ENCODE measurements around the gene NUB1. TPM values are rescaled to one million over a fixed set of nuclear protein-coding genes. Genes with fewer than 3 reads are reported as not detected.

NUB1 gene
- total RNA-seq, 1 donor from 2014 or later, result 48.5 TPM

DNA sequence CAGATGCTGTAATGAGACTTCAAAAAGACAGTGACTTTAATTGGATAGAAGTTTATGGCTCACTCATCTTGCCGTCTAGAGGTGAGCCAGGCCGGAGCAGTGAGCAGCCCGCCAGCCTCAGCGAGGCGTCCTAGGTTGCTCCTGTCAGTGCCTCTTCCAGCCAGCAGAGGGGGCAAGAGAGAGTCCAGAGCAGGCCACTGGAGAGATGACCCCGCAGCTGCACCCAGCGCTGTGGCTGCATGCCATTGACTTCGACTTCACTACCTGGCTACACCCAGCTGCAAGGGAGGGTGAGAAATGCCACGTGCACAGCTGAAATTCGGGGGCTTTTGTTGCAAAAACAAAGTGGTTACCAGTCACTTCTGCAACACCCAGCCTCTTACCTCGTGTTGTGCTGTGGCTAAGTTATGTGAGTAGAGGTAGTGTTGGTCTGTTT, 26.5 kb downstream of the NUB1 start:
- peak; percentile 91 for DNase-seq (ENCODE audit: low spot score)
- peak; percentile 96 for ATAC-seq
- intact Hi-C loops (cut with DNase I), result loop anchor here (2.0 kb wide), 1 partner anchor 81 kb away; no protein-coding TSS in a partner anchor

DNA sequence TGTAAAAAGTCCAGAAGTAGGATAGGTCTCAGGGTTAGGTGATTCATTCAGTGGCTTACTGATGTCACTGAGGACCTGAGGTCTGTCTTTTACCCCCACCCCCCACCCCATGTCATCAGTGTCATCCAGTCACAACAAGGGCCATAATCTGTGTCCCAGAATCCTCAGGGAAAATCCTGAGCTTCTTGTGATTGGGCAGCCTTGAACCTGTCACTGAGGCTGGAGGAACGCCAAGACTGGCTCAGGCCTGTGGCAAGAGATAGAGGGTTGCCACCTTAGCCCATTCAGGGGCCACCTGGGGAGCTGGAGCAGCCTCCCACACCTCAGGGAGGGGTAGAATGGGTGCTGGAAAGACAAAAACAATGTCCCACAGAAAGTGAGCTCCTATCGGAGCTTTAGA, 29.7 kb downstream of the NUB1 start:
- intact Hi-C loops (cut with DNase I), result no loop called here
- no peak for DNase-seq (ENCODE audit: low spot score)
- no peak for ATAC-seq

DNA sequence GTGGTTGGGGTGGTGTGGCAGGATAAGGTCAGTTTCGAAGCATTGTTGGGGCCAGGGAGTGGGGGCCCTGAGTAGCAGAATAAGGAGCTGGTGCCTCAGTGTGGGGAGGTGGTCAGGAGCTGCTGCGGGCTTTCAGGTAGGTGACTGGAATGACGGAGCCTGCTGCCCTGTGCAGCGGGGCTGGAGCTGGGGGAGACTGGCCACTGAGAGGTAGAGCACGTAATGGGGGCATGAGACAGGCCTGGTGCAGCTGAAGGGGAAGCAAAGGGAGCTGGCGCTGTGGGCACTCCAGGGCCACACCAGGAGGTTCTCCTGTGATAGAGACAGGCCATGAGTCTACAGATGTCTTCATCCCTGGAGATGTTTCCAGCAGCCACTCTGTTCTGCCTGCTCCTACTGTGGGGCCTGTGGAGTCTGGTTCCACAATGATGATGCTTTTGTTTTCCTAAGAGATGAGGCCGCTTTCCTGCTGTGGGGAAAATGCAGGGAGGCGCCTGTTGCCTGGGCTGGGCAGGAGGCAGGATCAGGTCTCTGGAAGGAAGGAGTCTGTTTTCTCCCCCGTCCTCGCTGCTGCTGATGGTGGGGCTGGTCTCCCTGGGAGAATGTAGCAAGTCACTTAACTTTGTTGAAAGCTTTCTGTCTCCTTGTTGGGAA, 31.1 kb downstream of the NUB1 start:
- intact Hi-C loops (cut with DNase I), result no loop called here
- DNase-seq (ENCODE audit: low spot score), result no peak
- no peak for ATAC-seq

DNA sequence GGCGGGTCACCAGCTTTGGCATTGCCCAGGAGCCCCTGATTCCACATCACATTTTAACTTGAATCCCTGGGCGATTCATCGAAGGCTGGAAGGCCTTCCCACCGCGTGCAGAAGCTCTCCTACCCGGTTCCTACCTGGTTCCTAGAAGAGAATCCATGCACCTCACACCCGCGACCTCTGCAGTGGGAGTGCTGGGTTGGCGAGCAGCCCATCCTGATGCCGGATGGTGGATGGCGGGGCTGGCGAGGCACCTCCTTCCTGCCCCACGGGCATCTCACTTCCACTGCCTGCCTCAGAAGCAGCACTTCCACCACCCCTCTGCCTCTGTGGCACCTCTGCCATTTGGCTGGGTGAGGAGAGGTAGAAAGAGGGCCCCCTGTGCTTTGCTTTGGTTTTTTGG, 32.0 kb downstream of the NUB1 start:
- ATAC-seq (no peak), DNase-seq (ENCODE audit: low spot score) (no peak)
- intact Hi-C loops (cut with DNase I), result no loop called here

DNA sequence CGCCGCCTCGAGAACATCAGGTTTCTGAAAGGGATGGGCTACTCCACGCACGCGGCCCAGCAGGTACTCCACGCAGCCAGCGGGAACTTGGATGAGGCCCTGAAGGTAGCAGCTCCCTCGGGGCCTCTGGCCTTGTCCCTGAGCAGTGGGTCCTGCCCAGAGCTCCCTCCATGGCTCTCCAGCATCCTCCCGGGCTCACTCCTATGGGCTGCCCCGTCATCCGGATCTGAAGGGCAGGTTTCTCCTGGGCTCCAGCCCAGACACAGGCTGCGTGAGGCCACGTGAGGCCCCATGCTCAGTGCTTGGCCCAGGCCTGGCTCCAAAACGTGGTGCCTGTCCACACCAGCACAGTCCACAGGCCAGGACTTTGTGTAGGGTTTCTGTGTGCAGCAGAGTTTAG, 32.5 kb downstream of the NUB1 start:
- no peak for ATAC-seq
- intact Hi-C loops (cut with DNase I), result no loop called here
- no peak for DNase-seq (ENCODE audit: low spot score)

DNA sequence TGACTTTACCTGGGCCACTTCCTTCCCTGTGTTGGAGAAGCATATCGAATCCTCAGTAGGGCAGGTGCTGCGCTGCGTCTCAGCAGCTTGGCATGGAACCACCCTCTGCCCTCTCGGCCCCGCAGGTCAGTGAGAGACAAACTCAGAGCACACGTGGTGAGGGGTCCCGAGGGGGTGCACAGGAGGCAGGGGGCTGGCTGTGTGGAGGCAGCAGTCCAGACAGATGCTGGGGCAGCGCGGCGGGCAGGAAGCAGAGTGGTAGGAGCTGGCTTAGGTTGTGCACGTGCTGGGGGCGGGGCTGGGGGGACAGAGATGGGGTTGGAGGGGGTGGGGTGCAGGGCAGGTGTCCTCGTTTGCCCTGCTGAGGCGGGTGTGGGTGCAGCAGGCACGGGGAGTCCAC, 33.1 kb downstream of the NUB1 start:
- intact Hi-C loops (cut with DNase I), result no loop called here
- ATAC-seq, result no peak
- no peak for DNase-seq (ENCODE audit: low spot score)

DNA sequence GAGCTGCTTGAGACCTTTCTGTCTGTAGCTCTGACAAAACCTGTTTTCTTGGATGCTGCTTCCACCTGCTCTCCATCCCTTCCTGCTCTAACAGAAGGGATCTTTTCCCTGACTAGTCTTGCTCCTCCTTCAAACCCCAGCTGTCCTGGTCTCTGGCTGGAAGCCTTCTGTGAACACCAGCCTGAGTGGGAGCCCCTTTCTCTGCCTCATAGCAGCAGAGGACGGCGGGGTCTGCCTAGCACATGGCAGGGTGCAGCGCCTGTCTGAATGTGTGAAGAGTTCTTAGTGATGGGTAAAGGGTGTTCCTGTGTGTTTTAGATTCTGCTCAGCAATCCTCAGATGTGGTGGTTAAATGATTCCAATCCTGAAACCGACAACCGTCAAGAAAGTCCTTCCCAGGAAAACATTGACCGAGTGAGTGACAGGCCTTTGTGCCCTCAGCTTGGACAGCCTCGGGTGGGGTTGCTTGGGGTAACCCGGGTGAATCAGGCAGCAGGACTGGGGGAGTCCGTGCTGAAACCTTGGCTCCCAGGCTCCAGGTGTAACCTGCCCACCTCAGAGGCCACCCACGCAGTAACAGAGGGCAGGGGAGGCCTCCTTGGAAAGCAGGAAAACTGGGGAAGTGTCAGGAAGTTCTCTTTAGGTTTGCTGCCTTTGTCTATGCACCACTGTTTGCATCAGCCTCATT, 34.1 kb downstream of the NUB1 start:
- intact Hi-C loops (cut with DNase I), result no loop called here
- ATAC-seq (no peak), DNase-seq (ENCODE audit: low spot score) (no peak)

DNA sequence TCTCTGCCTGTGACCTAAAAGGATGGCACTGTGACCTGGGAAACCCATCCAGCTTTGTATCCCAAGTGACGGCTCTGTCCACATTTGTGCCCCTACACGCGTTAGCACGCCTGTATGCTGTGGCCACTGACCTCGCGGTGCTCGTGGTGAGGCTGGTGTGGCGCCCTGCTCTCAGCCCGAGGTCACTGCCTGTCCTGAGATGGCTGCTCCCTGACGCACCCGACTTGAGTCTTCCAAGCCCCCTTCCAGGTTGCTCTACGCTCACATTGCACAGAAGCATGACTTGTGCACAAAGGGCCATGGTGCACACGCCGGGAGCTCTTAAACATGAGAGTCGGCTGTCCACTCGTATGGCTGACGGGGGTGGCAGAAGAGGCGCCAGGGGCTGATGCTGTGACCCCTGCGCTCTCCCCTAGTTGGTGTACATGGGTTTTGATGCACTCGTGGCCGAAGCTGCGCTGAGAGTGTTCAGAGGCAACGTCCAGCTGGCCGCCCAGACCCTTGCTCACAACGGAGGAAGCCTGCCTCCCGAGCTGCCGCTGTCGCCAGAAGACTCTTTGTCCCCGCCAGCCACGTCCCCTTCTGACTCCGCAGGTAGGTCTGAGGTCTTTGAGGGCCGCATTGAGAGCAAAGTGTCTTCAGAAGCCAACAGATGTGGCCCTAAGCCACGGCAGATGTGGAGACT, 34.7 kb downstream of the NUB1 start:
- intact Hi-C loops (cut with DNase I), result no loop called here
- no peak for DNase-seq (ENCODE audit: low spot score)
- no peak for ATAC-seq

DNA sequence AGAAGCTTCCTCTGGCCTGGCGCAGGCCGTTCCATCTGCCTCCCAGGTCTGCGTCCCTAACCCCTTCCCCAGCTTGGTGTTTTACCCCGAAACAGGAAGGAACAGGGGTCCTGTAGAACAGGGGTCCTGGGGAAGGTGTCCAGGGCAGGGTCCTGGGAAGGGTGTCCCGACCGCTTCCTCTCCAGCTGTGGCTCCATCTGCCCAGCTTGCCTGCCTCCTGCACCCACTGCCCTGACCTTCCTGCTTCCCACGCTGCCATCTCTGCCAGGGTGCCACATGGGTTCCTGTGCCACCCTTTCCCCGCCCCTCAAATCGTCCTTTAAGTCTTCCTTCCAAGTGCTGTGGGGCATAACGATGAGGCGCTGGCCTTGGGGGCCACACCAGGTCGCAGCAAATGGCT, 35.8 kb downstream of the NUB1 start:
- intact Hi-C loops (cut with DNase I), result no loop called here
- DNase-seq (ENCODE audit: low spot score) (peak; percentile 53), ATAC-seq (no peak)

DNA sequence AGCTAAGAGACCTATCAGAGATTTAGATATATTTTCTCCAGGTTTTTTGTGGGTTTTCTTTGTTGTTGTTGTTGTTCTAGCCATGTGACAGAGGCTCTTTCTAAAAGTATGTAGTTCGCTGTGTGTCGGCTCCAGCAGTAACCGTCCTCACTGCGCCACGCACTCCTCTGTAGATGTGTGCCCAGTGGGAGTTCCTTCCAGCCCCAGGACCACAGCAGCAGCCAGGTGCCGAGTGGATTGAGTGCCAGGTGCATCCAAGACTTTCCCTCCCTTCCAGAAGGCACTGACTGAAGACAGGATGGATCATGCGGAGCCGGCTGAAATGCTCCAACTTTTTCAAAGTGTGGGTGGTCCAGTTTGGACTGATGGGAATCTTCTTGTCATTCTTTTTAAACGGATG, 36.4 kb downstream of the NUB1 start:
- DNase-seq (ENCODE audit: low spot score) (peak; percentile 50), ATAC-seq (no peak)
- intact Hi-C loops (cut with DNase I), result no loop called here

DNA sequence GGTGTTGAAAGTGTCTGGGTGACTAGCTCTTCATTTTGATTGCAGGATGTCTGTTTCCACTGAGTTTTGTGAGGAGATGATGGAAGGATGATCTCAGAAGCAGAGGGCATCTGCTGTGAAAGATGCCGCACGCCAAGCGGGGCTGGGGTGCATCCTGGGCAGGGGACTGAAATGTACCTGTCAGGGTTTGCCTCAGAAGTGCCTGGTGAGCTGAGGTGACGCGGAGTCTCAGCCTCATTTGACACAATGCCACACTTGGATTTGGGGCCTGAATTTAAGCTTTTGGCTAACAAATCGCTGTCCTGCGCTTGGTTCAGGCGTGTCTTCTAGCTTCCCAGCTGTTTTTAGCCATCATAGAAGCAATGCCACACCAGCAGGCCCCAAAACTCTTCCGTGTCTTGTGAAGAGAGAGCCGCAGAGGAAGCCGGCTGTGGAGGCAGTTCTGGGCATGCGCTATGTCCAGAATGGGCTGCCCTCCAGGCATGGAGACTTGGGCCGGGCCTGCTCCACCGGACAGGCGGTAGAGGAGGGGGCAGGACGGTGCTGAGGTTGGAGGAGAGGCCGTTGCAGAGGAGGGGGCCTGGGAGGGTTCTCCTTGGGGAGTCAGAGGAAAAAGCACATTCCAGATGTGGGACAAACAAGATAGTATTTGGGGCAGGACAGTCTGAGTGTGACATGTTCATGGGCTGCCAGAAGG, 37.0 kb downstream of the NUB1 start:
- peak; percentile 16 for ATAC-seq
- peak; percentile 57 for DNase-seq (ENCODE audit: low spot score)
- intact Hi-C loops (cut with DNase I), result no loop called here

DNA sequence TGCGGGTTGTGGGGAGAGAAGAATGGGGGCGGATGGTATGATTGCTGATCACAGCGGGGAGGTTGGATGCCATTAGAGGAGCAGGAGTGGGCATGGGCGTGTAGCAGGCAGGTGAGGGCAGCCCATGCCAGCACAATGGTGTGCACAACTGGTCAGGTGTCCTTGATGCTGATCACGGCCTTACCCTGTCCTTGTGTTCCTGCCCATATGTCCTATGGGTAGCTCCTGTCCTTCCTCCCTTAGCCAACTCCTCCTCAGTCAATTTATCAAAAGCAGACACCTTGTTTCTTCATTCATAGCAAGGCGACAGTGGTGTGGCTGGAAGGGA, 37.5 kb downstream of the NUB1 start:
- intact Hi-C loops (cut with DNase I), result no loop called here
- peak; percentile 47 for DNase-seq (ENCODE audit: low spot score)
- no peak for ATAC-seq

DNA sequence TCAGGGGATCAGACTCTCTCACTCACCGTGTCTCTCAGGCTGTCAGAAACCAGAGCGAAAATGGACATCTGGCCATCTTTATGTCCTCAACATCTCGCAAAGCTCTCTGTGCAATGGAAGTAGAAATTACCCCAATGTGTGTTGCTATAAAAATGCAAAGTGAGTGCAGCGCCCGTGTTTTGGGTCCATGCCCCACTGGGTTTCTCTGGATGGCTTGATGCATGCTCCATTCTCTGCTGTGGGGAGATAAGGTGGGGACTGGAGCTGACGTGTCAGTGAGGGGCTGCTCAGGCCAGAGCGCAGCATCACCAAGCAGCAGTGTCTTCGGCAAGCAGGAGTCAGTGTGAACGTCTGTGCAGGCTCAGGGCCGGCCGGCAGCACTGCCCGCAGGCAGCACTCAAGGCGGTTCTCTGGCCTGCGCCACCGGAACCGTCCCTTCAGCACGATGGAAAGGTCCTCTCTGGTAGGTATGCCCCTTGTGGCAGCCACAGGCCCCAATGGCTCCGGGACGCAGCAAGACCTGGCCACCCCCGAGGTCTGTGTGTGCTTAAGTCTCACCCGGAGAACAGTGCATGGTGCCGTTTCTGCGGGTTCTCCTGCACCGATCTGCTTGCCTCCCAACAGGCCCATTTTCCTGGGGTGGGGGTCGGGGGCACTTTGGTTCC, 38.1 kb downstream of the NUB1 start:
- ATAC-seq (peak; percentile 4), DNase-seq (ENCODE audit: low spot score) (no peak)
- intact Hi-C loops (cut with DNase I), result no loop called here

DNA sequence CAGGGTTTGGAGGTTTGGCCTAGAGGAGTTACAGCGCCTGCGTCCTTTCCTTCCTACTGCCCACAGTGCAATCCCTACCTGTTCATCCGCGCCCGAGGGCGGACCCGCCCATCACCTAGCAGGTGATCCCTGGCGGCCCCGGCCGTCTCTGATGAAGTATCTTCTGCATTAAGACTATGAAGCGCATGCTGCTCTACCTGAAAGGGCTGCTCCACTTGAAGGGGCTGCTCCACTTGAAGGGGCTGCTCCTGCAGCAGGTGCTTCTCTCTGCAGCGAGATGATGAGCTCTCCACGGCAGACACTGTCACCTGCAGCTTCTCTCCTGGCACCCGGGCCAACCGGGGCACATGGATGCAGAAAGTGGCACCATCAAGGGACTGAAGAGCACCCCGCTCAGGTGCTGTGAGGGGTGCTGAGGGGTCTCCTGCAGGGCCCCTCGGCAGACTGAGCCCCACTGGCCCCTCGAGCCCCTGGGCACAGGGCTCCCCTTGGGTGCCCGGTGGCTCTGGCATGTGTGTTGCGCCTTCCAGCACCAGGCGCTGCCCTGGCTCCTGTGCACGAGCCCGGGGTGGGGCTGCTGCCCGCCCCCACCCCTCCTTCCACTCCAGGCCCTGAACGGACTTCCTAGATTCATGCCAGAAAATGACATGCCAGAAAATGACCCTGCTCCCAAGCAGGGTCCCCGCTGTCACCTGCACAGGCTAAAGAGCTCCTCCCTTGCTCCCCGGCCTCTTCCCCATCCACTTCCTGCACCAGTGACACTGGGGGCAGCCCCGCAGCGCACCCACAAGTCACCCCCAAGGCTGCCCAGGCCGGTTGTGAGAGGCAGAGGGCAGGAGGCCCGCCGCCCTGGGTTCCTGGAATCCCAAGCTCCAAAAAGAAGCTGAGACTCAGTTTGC, 38.8 kb downstream of the NUB1 start:
- ATAC-seq, result no peak
- intact Hi-C loops (cut with DNase I), result no loop called here
- DNase-seq (ENCODE audit: low spot score), result peak; percentile 56

DNA sequence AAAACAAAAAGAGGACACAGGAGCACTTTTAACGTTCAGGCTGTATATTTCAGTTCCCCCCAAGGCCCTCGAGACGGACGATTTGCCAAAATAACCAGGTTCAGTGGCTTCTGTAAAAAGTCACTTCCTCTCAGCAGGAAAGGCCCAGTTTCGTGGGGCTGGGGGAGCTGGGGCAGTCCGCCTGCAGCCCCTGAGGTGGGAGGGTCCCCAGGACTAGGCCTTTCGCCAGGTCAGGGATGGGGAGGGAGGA, 39.4 kb downstream of the NUB1 start:
- DNase-seq (ENCODE audit: low spot score) (no peak), ATAC-seq (no peak)
- intact Hi-C loops (cut with DNase I), result no loop called here

DNA sequence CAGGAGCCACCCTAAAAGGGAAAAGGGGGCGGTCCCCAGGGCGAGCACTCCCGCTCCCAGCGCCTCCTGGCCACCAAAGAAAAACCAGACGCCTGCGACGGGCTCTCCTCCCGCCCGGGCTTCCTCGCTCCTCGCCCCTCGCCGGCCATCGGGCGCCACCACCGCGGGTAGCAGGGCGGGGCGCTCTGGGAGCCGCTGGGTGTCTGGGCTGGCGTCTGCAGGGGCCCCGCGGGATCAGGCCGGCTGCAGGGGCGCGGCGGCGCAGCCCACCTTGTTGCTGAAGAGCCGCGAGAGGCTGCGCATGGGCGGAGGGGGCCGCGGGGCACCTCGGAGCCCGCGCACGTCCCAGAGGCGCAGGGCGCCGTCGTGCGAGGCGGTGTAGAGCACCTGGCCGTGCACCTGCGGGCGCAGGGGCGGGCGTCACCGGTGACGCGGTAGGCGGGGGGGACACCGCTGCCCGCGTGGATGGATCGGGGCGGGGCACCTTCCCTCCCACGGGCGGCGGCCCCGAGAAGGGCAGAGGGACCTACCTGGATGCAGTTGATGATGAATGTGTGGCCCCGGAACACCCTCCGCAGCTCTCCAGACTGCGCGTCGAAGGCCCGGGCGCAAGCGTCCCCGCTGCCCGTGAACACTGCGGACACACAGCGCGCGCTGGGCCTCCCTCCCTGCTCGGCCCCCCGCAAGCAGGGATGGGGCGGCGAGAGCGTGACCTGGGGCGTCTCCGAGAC, 39.9 kb downstream of the NUB1 start:
- intact Hi-C loops (cut with DNase I), result no loop called here
- DNase-seq (ENCODE audit: low spot score) (peak; percentile 60), ATAC-seq (peak; percentile 16)

DNA sequence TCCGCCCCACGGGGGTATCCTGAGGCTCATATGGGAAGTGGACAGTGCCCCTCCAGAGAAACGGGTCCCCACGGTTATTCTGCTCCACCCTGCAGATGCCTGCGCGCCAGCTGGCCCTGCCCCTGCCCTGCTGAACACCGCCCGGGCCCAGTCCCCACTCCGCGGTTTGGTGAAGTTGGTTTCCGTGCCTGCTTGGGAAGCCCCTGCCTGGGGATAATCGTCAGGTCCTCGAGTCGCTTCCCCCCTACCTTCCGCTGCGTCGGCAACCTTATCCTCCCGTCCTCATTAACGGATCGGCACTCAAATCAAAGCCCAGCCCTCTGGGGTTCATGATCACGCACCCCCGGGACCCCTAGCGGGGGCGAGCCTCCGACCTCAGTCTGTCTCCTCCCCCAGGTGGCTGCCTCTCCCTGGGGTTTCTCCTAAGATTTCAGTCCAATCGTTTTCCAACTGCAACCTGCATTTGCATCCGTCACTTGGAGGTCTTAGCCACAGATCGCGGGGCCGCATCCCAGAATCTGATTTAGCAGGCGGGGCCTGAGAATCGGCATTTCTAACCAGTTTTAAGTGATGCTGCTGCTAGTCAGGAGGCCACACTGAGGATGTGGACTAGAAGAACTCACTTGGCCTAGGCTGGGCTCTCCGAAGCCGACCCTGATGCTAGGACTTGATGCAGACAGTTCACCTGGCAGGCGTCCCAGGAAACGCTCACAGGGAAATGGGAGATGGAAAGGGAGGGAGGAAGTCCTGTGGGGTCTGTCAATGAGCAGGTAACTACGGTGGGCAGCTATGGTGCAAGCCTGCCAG, 40.7 kb downstream of the NUB1 start:
- ATAC-seq, result peak; percentile 2

More for the DNA sequence above, 40.7 kb downstream of the NUB1 start:
- DNase-seq (ENCODE audit: low spot score), result peak; percentile 59
- intact Hi-C loops (cut with DNase I), result no loop called here
